Stimulated activated naive CD4-positive, alpha-beta T cell treated with Interleukin-2 at 50 U/mL for 16 hours (primary cell): ENCODE results near the gene ULK2.
"Not testable (repeated sequence)": the region's sequence is repeated elsewhere in the genome, so short reads cannot be mapped to it uniquely, and the experiment has no call there.

Source experiments
- DNase-seq: peaks from one replicate; lab custom pipeline; 2025; lab: John Stamatoyannopoulos, UW

The ULK2 gene

DNA sequence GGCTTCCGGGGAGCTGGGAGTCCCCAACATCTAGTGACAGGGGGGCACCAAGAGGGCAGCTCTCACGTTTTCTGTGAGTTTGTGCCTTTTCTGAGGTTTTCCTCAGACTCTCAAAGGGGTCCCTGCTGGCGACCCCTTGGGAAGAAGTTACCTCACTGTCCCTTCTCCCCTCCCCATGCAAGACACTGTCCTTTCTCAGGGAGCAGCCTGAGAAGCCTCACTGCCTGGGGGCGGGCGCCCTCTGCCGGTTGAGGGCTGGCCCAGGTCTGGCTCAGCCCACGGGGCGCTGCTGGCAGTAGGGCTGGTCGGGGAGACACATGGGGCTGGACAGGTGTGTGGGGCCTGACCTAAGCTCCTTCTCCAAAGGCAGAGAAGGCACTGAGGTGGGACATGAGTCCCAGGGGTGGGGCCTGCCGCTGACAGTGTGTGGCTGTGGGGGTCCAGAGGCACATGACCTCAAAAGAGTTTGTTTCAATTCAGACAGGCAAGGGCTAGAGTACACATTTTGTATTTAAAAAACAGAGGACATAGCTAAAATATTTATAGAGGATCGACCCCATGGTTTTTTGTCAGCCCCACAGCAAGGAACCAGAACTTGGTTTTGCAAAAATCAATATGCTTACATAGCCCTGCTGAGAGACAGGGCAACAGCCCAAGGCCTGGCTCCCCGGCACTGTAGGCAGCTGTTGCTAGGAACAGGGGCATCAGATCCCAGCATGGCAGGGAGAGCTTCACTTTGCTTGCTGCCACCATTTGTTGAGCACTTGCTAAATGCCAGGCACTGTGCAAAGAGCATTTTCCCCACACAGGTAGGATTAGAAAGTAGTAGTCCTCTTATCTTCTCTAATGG is 101.1 kb downstream of the ULK2 start:
- DNase-seq: peak; percentile 62

DNA sequence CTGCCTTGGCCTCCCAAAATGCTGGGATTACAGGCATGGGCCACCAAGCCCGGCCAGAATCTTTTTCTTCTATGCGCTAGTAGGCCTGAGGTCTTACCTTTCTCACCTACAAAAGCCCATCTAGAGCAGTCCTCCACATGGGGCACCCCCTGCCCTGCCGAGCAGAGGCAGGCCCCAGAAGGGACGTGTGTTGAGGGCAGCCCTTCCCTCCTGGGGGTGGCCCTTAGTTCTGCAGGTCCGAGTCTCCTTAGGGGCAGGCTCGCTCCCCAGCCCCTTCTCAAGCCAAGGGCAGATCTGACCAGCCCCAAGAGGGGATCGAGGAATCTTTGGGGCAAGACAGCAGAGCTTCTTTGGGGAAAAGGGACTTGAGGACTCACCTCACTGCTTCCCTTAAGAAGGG is 101.7 kb downstream of the ULK2 start:
- no peak for DNase-seq

DNA sequence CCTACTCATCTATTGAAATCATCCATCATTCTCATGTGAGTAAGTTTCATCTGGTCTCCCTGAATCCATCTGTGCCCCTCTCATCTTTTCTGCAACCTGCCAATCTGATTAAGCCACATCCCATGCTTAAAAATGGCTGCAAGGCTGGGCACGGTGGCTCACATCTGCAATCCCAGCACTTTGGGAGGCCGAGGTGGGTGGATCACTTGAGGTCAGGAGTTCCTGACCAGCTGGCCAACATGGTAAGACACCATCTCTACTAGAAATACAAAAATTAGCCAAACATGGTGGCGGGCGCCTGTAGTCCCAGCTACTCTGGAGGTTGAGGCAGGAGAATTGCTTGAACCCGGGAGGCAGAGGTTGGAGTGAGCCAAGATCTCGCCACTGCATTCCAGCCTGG is 103.7 kb downstream of the ULK2 start:
- DNase-seq: not testable (repeated sequence)

DNA sequence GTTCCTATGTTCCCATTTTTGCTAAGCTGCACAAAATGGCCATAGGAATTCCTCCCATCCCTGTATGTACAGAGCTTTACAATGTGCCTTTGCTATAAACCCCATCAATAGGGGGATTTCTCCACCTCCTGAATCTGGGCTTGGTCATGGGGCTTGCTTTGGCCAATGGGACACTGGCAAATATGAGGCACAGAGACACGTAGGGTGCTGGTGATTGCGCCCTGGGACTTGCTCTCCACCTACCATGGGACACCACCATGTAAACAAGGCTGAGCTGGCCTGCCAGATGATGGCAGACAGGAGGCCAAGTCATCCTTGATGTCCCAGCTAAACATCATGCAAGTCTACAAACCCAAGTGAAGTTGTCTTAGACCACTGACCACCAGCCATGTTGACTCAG is 104.3 kb downstream of the ULK2 start:
- no peak for DNase-seq

DNA sequence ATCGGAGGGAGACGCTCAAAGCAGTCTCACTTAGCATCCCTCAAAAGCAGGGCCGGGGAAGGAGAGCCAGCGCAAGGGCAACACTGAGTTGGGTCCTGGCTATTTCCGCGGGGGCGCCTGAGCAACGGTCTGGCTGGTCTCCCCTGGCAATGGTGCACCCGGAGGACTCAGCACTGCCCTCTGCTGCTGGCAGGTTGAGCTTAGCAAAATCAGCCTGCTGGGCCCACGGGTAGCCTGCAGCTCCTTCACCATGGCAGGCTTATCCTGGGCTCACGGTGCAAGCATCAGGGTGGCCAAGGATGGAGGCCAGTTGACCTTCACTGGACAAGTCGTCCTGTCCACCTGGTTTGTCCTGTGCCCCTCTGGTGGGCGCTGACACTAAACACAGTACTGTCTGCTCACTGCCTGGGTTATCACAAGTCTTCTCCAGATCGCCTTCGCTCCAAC is 105.2 kb downstream of the ULK2 start:
- DNase-seq: peak; percentile 27

DNA sequence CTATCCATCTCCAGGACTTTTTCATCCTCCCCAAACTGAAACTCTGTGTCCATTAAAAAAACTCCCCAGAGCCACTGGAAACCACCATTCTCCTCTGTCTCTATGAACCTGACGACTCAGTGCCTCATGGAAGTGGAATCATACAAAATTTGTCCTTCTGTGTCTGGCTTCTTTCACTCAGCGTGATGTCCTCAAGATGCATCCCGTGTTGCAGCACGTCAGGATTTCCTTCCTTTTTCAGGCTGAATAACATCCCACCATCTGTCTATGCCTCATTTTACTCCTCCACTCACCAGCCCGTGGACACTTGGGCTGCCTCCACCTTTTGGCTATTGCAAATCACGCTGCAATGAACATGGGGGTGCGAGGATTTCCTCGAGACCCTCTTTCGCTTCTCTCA is 107.0 kb downstream of the ULK2 start:
- DNase-seq: no peak

DNA sequence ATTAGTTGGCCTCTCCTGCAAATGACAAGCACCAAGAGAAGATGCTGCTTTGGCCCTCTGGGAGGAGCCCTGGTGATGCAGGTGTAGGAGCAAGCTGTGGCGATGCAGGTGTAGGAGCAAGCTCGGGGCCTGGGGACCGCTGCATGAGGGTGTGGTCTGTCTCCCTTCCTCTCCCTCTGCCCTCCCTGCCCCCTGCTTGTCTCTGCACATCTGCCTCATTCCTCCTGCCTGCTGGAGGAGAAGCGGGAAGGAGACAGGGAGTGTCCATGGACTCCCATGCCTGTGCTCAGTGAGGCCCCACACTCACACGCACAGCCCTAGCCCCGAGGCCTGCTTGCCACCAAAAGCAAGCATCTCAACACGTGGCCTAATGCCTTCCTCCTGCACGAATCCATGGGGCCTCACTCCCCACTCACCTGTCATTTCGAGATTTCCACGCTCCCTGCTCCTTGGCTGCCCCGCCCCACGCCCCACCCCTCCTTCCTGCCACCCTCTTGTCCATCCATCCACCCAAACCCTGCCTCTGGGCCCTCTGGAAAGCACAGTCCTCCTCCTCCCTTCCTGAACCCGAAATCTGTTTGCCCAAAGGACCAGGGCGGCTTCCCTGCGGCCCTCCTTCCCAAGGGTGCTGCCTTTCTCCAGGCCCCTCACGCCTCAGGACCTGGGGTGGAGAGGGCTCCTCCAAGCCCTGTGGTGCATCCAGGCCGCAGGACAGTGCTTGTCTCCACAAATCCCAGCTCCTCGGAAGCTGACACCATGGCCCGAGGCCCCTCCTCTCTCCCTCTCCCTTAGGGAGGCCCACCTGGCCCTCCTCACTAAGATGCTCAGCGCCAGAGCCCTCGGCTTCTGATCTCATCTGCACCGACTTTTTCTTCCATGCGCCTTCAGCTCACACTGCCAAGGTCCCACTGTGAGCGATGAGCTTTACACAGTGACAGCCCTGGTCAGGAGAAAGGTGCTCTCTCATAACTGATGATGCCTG is 107.9 kb downstream of the ULK2 start:
- DNase-seq: no peak

DNA sequence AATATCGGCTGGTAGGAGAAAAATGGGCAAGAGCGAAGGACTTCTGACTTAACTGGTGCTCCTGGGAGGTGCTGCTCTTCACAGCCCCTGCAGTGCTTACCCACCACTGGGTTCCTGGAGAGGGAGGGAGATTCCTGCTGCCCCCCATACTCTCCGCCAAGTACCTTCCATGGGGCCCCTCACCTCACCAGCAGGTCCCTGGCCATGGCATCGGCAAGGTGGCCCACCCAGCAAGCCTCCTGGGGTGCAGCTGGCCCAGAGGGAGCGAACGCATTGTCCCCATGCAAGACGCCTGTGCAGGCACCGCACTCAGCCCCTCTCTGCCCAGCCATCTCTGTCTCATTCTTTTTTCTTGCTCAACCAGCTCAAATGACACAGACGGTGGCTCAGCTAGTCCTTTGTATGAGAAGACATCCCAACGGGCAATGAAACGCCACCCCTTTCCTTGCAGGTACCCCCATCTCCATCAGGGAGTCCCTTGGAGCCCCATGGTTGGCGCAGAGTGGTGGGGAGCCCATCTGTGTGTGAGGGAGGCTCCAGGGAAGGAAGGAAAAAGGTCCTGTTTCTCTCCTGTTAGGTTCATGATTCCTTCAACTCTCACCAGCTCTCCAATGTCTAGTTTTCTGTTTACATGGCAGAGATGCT is 110.1 kb downstream of the ULK2 start:
- no peak for DNase-seq

DNA sequence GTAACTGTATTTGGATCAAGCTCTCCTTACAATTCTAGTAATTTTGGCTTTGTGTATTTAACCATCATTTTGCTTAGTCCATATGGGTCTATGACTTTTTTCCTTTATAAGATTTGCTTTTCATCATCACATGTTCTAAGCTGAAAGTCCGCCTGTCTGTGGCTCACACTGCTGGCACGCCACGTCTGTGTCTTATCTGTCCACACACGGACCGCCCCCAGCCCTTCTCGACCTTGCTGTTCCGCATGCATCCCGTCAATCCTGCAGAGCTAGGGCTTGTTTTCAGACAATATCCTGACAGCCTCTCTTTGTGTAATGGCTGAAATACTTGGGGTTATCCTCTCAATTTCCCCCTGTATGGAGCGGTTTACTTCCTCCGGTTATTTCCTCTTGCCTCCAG is 111.2 kb downstream of the ULK2 start:
- no peak for DNase-seq

DNA sequence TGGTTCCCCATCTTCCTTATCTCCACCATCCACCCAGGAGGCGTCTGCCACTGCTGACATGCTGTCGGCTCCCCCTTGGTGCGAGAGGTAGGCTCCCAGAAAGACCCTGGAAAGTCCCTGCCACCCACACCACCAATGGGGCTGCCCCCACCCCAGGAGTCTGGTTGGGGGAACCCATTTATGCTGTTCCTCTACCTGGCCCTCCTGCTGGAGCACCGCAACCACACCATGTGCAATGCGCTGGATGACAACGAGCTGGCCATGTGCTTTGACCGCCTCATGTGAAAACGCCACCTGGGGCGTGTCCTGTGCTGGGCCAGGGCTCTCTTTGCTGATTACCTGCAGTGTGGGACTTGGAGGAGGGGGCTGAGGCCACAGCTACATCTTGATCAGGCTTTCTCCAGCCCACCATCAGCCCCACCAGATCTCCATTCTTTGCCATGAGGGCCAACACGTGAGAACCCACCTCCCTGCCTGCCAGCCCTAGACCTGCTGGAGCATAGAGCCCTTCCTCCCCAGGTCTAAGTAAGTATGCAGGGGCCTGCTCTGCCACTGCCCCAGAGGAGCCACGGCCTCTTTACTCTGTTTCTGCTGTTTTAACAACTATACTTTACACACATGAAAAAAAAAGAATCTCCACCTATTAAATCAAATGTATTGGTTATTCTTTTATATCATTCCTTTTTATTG is 111.8 kb downstream of the ULK2 start:
- no peak for DNase-seq

DNA sequence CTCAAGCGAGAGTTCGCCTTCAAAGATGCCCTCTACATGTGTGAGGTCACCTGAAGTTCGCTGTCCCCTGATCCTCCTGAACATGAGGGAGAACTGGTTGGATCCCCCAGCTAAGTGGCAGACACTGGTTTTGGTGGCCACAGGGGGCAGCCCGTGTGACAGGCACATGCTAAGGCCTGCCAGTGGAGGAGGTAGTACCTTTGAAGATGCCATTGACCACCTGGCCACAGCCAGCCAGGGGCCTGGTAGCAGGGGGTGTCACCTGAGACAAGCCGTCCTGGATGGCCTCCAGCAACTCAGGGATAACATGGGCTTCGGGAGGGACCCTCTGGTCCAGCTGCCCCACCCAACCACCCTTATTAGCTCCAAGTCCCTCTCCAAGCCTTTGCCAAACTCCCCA is 112.3 kb downstream of the ULK2 start:
- DNase-seq: no peak

DNA sequence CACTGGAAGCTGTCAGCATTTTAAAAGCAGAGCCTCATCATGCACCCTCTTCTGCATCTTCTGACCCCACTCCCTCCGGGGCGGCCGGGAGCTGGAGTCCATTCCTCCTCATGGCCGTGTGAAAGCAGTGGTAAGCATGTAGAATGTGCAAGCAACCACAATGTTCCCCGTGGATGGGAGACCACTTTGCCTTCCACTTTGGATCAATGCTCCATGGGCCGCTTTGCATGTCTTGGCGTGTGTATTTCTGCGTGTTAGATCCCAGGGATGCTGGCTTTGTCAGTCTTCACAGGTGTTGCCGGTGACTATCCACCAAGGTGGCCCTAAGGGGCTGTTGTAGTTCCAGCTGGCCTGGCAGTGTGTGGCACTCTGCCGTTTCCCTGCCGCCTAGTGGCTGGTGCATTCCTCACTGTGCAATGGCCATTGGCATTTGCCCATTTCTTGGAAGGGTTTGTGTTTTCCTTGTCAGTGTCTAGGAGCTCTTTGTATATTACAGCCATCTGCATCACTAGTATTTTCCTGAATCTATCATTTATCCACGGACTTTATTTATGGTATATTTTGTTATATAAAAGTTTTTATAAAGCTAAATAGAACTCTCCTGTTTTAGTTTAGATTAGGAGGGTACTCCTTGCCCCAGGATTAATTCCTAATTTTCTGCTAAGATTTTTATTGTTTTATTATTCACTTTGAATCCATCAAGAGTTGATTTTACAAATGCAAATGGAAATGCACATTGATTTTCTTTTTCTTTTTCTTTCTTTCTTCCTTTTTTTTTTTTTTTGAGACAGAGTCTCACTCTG is 113.9 kb downstream of the ULK2 start:
- no peak for DNase-seq

DNA sequence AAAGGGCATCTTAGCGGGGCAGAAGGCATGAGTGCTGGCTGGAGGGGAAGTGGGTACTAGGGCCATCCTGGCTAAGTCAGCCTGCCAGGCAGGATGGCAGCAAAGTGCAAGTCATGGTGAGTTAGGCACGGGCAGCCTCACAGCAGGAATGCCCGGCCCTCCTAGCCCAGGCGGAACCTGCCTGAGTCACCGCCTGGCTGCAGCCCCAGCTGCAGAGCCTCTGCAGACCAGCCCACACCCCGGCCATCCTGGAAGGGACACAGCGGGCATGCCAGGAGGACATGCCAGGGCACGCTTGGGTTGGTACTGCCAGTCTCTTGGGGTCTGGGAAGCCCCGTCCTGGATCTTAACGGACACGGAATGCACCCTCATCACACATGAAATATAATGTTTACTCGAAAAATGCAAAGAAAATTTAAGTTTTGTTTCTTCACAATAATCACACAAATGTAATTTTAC is 114.7 kb downstream of the ULK2 start:
- DNase-seq: no peak

DNA sequence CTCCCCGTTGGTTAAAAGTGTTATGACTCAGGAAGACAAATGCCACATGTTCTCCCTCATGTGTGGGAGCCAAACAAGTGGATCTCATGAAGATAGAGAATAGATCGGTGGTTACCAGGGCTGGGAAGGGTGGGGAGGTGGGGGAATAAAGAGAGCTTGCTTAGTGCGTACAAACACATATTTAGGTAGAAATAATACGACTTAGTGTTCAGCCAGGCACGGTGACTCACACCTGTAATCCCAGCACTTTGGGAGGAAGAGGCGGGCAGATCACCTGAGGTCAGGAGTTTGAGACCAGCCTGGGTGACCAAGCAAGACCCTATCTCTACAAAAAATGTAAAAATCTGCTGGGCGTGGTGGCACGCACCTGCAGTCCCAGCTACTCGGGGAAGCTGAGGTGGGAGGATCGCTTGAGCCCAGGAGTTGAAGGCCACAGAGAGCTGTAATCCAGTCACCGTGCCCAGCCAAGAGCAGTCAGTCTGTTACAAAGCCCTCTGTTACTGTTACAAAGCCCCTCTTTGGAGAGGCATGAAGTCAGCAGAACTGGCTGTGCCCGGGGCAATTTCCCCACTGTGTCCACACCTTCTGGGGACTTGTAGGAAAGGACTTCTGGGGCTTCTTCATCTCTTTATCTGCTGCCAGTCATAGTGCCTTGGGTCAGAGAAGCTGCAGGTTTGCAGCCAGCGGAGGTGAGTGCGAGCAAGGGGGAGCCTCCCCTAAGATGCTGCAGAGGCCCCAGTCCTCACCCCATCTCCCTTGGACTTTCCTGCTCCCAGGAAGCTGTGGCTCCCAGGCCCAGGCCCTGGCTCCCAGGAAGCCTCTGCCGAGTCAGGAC is 115.3 kb downstream of the ULK2 start:
- no peak for DNase-seq

DNA sequence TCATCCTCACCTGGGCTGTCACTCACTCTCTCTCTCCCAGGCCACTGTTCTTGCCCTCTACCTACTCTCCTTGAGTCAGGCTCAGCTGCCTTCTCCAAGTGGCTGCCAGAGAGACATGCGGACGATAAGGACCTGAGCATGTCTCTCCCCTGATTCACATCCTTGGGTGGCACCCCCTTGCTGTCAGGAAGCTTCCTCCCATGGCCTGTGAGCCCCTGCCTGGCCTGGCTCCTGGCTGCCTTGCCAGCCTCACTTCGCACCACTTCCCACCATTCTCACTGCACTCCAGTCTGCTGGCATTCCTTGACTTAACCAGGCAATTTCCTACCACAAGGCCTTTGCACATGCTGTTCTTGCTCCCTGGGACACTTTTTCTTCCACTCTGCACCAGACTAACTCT is 116.9 kb downstream of the ULK2 start:
- DNase-seq: no peak

DNA sequence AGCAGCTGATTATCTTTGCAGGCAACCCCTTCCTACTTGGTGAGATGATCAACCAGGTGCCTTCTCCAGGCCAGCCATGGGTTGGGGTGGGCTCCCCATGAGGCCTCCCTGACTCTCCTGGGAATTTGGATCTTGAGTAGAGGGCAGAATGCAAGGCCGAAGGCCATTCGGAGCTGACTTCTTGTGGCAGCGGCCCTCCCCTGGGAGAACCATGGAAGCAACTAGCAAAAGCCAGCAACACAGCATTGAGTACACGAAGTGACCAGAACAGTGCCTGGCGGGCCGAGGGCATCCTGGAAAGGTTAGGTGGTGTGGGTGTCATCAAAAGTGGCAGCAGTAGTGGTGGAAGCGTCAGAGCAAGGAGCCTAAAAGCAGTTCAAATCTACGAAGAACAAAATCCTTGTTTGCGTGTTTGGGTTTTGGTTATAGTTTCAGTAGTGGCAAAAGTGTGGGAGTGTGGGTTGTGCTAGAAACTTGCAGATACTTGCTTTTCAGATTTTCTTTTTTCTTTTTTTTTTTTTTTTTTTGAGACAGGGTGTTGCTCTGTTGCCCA is 117.6 kb downstream of the ULK2 start:
- no peak for DNase-seq

DNA sequence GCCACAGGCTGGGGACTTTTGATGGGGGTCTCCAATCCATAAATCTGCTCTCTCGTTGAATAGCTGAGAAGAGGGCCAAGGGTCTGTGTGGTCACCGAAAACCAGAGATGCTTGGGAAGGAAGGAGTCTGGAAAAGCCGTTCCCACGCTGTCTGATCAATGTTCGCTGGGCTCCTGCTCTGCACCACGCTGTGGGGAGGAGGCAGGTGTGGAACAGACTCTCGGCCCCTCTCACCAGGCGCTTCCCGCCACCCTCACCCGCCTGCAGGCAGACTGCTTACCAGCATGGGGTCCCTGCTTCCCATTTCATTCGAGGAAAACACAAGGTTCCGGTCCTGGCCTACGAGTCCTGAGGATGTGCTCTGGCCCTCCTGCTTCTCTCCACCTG is 118.9 kb downstream of the ULK2 start:
- no peak for DNase-seq

DNA sequence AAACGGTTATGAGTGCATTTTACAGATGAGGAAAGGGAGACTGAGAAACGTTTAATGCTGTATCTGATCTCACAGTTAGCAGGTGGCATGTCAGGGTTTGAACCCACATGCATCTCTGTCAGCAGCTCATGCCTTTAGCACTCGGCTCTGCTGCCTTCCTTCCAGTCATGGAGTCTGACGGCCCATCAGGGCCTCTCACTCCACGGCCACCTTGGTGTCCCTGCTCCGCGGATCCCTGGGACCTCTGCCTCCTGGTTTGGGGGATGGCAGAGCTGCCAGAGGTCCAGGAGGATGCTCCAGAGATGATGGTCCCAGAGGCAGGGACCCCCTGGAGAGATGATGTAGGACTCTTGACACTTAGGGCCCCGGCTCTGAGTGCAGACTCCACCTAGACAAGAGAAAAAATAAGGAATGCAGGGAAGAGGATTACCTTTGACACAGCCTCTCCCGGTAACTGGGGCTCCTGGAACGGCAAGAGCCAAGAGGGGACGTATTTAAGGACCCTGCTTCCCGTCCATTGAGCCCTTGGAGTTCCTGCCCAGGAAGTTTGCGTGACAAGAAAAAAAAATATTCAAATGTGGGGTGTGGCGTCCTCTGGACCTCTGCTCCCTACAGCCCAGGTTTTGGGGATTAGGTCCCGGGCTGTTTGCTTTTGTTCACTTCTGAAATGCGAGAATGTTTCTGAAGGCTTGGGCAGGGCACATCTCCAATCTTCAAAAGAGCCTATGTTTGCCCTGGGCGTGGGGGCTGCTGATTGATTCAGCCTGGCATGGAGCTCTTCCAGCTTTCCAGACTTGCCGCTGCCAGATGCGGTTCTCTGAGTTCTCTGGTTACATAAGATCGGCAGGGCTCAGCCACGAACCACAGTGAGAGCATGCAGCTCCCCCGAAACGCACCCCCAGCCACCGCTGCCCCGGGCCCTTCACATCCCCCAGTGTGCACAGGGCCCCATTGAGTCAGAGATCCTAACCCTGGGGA is 119.6 kb downstream of the ULK2 start, which contains the start of gene ALDH3A1:
ALDH3A1 (minus strand) TSS at position 470 of the 978 bp plus-strand sequence. CDS start 3,169 bp downstream, outside the sequence.
- DNase-seq: no peak
